Brain pericyte (primary cell): Measurements from ENCODE around the gene DAZL.
"Not testable (repeated sequence)": the region's sequence is repeated elsewhere in the genome, so short reads cannot be mapped to it uniquely, and the experiment has no call there.

Experiments used
- DNase-seq: peaks from one replicate; pipeline ENCODE4 v3.0.0-alpha.2; 2012; ENCODE audit warnings: low read depth, low spot score

Gene DAZL, protein sequence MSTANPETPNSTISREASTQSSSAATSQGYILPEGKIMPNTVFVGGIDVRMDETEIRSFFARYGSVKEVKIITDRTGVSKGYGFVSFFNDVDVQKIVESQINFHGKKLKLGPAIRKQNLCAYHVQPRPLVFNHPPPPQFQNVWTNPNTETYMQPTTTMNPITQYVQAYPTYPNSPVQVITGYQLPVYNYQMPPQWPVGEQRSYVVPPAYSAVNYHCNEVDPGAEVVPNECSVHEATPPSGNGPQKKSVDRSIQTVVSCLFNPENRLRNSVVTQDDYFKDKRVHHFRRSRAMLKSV

DNA sequence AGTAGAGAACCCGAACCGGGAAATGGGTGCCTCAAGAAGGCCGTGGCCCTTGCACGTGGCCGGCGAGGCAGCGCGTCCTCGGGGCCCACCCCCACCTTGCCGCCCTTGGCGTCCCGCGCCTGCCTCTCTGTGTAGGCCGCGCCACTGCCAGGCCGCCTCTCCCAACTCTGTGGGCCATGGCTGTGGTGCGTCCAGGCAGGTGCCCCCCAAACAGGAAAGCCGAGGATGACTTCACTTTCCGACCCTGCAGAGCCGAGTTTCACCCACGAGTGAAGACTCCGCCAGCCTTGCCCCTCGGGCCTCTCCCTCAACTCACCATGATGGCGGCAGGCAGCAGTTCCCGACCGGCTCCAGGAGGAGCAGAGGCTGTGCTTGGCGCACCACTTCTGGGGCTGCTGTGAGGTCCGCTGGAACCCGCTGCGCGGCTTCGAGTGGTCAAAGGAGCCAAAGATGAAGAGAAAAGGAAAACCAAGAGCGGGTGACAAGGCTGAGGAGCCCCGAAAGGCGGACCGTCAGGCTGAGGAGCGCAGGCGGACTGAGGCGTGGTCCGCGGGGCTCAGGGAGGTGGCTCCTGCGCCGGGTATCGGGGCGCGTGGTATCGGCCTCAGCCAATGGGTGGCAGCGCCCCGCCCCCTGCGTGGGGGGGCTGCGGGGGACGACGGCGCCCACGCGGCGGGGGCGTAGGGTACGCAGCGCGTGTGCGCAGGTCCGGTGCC is at the start of gene DAZL:
Gene DAZL, minus strand, starts transcription at position 537 of the 716 bp plus-strand sequence. Its CDS starts 218 bp downstream, at position 319.
- DNase-seq = no peak

DNA sequence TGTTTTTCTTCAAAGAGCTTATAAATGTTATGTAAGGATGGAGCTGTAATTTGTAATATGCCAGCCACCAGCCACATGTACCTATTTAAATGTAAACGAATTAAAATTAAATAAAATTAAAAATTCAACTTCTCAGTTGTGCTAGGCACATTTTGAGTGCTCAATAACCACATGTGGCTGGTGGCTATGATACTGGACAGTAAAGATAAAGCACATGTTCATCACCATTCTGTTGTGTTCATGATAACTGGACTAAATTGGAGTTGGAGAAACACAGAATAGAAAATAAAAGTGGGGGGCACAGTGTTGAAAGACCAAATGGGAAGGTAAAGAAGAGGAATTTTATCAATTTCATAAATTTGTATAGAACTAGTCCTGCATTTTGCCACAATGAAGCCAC is 49.8 kb upstream of the DAZL start:
- DNase-seq = no peak

DNA sequence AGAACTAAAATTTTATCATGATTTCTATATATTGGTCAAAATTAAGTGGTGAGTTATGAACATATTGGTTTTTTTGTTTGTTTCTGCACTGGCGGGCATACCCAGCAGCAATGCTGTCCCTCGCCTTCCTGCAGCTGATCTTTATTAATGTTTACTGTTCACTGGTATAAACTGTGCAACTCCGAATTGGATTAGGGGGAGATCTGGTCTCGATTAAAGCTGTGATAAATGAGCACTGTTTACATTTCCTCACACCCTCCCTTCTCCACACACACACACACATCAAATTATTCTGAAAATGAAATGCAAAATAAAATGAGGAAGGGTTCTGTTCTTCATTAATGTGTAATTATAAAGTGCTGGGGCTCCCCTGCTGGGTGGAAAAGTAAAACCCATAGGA is 48.5 kb upstream of the DAZL start:
- DNase-seq = no peak

DNA sequence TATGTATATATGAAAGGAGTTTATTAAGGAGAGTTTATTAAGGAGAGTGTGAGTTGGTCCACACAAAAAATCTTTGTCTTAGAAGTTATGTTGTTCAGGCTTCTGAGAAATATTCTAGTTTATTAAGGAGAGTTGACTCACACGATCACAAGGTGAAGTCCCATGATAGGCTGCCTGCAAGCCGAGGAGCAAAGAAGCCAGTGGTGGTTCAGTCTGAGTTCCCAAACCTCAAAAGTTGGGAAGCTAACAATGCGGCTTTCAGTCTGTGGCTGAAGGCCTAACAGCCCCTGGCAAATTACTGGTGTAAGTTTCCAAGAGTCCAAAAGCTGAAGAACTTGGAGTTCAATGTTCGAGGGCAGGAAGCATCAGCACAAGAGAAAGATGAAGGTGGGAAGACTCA is 42.4 kb upstream of the DAZL start:
- no peak for DNase-seq

DNA sequence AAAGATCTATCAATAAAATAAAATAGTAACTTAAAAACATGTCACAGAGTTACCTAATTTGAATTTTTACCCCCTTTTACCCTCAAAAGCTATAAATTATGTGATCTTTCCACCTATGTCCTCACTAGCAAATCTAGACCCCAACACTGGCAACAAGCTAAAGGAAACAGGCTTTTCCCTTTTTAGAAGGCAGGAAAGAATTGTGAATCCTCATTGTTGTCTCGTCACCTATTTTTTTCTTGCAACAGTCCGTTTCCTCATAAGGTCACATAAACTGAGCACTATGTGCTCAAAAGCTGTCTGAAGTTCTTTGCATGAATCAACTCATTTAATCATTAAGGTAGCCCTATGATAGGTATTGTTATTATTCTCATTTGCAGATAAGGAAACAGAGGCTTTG is 34.6 kb upstream of the DAZL start:
- no peak for DNase-seq

DNA sequence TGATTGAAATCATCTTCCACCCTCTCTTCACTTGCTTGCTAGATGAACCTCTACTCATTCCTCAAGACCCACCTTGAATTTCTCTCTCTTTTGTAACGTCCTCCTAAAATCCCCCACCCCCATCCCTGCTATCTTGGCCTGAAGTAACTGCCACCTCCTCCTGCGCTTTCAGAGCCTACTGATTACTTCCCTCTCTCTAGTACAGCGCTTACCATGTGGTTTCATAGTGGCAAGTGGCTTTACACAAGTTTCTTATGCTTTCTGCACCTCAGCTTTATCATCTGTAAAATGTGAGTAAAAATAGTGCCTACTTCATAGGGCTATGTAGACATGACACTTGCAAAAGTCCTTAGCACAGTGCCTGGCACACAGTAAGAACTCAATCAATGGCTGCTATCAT is 28.7 kb upstream of the DAZL start:
- DNase-seq = no peak

DNA sequence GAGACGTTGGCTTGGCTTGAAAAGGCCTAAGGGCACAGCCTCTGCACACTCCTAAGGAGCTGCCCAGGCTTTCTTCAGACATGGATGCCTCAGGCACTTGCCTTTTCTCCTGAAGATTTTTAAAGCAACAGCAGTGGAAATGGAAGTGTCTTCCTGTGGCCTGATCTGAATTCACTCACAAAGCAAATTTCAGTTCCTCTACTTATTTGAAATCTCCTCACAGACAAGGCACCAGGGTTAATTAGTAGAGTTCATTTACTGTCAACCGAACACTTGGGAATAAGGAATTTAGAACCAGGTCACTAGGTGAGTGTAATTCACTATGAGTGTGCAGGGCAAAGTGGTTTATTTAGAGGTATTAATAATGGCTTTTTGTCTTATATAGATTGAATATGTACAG is 27.2 kb upstream of the DAZL start:
- DNase-seq = no peak

DNA sequence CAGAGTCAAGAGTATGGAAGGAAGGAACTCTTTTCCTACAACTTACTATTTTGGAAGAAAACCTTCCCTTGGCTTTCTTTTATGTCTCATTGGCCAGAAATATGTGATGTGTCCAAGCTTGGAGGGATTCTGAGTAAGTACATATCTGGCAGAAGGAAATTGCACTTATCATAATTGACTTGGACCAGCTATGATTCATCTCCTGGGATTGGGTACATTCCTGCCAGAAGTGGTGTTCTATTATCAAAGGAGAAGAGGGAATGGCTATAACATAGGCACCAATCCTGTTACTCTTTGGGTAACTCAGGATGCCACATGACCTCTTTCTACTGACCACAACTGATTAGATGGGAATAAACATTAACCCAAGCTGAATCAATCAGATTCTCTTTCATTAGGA is 13.5 kb upstream of the DAZL start:
- DNase-seq = no peak

DNA sequence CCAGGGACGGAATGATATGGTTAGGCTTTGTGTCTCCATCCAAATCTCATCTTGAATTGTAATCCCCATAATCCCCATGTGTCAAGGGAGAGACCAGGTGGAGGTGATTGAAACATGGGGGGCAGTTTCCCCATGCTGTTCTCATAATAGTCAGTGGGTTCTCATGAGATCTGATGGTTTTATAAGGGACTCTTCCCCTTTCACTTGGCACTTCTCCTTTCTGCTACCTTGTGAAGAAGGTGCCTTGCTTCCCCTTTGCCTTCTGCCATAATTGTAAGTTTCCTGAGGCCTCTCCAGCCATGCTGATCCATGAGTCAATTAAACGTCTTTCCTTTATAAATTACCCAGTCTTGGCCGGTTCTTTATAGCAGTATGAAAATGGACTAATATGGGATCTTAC is 11.9 kb upstream of the DAZL start:
- DNase-seq = not testable (repeated sequence)

DNA sequence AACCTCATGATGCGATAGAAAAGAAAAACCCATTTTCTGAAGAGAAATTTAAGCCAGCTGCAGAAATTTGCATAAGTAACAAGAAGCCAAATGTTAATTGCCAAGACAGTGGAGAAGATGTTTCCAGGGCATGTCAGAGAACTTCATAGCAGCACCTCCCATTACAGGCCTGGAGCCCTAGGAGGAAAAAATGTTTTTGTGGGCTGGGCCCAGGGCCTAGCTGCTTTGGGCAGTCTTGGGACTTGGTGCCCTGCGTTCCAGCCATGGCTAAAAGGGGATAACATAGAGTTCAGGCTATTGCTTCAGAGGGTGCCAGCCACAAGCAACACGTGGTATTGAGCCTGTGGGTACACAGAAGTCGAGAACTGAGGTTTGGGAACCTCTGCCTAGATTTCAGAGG is 10.9 kb upstream of the DAZL start:
- no peak for DNase-seq

DNA sequence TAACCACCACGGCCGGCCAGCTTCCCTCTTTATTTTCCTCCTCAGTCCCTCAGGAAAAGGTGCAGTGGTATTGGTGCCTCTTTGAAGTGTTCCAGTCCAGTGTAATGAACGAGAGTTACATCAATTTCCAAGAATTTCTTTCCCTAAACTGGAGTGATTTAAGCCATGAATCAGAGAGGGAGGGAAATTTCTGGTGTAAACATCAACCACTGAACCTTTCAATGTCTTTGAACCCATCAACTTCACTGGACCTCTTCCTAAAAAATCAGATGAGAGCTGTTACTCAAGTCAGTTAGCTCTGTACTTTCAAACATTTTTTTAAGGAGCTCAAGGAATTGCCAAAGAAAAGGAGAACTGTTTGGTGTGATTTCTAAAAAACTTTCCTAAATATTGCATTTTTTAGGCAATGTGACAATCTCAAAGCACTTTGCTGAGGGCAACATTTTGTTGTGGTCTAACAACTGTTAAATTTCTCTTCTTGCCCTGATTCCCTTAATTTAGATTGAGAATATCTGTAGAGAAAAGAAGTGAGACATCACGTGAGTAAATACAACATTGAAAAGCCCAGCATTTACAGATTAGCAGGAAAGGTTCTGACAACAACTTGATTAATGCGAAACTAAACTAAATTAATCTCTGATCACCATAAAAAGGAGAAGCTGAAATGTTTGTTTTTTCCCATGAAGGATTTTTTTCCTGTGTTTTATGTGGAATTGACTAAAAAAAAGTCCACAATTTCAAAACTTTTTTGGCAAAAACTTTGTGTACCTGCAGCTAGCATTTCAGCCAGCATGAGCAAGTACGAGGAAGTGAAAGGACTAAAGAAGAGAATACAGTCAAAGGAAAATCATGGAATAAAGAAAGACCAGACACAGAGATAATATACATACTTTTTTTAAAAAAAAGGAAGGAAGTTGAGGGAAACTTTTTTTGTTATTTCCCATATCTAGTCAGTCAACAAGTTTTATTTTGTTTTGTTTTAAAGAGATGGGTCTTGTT is 9.1 kb upstream of the DAZL start:
- DNase-seq = no peak

DNA sequence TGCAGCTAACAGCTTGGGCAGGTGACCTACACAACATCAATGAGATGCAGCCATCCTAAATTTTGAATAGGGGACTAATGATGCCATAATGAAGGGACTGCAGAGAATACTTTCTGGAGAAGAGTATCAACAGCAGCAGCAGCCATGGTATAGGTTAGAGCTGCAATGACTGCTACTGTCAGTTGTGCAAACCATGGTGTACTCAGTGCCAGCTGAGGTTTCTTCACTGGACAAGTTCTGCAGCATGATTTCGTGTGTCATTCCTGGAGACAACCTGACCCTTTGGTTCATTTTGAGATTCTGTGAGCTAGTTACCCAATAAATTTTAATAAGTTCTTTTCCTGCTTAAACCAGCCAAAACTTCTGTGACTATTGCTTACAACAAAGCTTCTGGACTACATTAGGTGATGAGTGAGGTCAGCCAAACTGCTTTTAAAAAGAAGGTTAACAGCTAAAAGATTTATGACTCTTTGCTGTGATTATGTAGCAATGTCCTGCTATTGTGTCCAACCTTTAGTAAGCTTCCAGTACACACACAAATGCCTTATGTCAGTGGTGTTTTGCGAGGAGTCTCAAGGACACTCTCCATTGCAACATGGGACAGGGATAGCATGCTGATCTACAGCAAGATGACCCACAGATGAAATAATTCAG is 4.8 kb upstream of the DAZL start:
- no peak for DNase-seq

DNA sequence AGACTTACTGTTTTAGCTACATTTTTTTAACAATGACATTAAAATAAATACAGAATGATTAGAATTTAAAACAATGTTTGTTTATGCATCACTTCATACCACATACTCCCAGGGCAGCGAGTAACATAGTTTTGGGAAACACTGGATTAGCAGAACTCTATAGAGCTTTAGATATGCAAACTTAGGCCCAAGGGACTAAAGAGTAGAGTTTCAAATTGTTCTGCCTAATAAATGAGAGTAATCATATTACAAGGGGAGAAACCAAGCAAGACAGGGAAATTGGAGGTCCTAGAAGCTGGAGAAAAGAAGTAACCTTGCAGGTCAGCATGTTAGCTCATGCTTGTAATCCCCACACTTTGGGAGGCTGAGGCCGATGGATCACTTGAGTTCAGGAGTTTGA is 3.6 kb upstream of the DAZL start:
- no peak for DNase-seq

DNA sequence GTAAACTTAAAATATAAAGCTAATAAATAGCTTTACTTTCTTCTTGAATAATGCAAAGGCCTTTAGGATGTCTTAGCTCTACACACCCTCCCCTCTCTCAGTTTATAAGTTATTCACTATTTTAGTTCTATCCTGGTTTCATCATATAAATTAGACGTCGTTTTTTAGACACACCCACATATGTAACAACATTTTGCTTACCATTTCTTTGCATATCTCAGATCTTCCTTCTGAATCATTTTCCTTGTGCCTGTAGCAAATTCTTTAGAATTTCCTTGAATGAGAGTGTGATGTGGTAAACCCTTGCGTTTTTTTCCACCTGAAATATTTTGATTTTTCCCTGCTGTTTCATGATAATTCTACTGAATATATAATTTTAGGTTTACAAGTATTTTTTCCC is 2.5 kb upstream of the DAZL start:
- DNase-seq = no peak

DNA sequence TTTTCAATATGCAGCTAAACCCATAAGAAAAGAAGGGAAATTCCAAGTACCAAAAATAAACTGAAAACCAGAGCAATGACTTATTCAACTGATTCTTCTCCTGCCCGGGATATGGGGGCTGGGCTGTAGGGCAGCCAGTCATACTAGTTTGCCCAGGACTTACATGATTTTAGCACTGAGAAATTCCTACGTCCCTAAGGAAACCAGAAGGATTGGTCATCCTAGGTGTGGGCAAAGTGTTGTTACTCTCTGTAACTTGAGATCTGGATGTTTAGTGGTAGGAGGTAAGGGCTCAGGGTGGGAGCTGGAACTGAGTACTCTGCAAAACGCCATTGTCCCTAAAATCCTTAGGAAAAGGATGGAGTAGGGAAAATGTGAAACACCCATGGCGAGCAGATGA is 1.2 kb upstream of the DAZL start:
- DNase-seq = no peak

DNA sequence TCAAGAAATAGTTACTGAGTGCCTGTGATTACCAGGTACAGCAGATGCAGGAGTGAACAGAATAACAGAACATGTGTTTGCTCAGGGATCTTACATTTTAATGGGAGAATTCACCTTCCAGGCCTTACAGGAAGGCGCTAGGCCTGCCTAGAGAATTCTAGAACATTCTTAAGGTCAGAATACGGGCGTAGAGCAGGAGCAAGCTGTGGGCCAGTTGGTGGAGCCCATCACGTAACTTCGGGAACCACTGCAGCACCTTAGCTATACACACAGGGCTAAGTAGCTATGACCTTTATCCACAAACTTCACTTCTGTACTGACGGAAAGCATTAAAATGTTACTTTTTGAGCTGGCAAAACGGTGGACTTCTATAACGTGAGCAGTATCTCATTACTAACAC is 743 bp upstream of the DAZL start:
- DNase-seq = no peak

DNA sequence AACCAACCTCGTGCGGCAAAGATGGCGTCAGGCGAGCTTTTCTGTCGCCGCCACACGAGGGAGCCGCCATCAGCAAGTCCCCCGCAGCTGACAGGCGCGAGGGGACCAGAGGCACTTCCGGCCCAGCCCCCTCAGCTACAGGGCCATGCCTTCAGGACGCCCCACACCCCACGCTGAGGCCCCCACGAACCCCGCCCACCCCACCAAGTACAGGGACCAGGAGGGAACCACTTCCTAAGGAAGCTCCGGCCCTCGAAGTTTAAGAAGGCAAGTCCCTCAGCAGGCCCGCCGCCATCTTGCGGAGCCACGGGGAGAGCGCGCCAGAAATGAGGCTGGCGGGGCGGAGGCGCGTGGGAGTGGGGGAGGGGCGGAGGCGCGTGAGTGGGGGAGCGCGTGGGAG is 790 bp downstream of the DAZL start:
- no peak for DNase-seq

DNA sequence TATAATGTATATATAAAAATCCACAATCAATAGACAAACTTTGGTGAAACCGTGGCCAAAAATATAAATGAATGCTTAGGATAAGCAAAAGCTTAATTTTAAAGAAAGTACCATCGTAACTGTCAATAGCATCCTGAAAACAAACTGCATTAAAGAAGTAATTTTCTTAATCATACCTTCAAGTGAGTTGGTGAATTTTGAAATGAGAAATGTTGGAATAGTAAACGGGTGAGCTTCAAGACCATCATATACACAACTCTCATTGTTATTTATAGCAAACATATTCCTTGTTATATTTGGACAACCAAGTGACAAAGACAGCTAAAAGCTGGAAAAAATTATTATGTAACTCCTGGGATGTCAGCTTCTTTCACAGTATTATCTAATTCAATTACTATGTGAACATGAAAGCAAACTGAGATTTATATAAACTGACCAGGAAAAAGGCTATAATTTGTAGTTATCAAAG is 3.7 kb downstream of the DAZL start:
- DNase-seq = no peak

DNA sequence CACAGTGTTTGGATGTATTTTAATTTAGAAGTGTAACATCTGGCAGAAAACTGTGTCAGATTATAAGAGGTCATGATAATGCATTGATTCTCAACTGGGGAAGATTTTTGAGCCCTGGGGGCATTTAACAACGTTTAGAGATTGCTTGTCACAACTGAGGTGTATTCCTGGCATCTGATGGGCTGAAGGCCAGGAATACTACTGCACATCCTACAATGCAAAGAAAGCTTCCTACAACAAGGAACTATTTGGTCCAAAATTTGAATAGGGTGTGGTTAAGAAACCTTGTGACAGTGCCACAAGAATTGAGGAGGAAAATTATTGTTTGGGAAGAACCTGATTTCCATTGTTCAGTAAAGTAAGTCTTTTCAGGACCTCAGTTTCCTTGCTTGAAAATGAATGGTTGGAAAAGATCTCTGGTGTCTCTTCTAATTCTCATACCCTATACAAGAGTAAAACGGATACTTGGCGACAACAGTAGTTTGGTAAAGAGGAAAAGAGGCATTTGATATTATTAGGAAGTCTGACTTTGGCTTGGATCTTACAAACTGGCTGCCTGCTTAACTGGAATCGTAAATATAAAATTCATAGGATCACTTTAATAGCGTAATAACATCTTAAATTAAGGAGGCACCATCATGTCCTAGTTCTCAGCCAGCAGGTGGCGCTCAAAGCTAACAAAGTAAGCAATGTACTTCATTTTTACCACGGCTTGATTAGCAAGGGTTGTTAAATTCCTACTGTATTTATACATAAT is 4.3 kb downstream of the DAZL start:
- DNase-seq = peak; percentile 49

DNA sequence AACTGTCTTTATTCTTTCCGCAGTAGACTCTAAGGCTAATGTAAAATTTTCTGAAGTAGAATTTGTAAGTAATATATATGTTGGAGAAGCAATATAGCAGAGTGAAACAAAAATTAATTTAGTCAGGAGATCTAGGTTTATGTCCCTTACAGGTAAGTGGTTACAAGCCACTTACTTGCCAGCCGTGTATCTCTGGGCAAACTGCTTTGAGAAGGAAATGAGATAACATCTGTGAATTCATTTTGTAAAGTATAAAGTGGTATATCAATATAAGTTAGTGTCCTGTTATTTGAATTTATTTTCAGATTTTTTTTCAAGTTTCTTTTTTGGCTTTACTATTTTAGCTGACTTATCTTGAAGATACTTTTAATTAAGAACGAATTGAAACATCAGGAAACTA is 5.5 kb downstream of the DAZL start:
- no peak for DNase-seq
